ENCODE measurements around the gene ZNF746.

DNA sequence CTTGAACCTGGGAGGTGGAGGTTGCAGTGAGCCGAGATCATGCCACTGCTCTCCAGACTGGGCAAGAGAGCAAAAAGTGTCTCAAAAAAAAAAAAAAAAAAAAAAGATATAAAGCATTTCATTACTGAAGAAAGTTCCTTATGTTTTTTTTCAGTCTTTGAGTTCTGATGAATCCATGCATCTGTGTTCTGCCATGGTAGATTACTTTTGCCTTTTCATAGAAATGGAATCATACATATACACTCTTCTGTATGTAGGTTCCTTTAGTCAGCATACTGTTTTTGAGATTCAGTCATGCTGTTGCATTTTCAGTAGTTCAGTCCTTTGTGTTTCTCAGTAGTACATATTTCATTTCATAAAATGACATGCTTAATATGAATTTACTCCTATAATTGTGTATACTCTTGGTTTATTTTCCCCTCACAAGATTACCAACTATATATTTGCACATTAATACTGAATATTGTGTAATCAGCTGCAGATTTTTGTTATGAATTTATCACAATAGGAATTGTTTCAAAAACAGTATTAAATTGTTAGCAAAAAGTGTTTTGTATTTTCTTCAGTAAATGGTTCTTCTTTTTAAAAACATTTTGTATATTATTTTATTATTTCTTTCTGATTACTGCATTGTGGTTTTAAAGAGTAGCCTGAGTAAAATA, 34.0 kb downstream of the ZNF746 start:
- no peak for TF ChIP-seq POLR2A (IDR thresholded peaks at IDR 0.05)
- TF ChIP-seq, protein P1, sequence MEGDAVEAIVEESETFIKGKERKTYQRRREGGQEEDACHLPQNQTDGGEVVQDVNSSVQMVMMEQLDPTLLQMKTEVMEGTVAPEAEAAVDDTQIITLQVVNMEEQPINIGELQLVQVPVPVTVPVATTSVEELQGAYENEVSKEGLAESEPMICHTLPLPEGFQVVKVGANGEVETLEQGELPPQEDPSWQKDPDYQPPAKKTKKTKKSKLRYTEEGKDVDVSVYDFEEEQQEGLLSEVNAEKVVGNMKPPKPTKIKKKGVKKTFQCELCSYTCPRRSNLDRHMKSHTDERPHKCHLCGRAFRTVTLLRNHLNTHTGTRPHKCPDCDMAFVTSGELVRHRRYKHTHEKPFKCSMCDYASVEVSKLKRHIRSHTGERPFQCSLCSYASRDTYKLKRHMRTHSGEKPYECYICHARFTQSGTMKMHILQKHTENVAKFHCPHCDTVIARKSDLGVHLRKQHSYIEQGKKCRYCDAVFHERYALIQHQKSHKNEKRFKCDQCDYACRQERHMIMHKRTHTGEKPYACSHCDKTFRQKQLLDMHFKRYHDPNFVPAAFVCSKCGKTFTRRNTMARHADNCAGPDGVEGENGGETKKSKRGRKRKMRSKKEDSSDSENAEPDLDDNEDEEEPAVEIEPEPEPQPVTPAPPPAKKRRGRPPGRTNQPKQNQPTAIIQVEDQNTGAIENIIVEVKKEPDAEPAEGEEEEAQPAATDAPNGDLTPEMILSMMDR (IDR thresholded peaks at IDR 0.05): no peak

Data from prostate gland (tissue), 2 donors.